ENCODE results near the gene CRTAP.

GRCh38 chr3:33181229-33181628, 67.4 kb downstream of the CRTAP start:
- TF ChIP-seq CTCF (IDR thresholded peaks at IDR 0.05) (no peak), POLR2A (IDR thresholded peaks at IDR 0.05) (no peak)

Measured in sigmoid colon (tissue), 3 donors.